Activated CD8-positive, alpha-beta memory T cell treated with anti-CD3 and anti-CD28 coated beads for 4 hours (primary cell): ENCODE results near the gene MAD1L1.

ENCODE experiments used
- DNase-seq, 2 donors: peaks; one replicate each; pipeline ENCODE4 v3.0.0-alpha.2; 2020; ENCODE audit warnings: low read depth in 2 of 2

MAD1L1 gene

DNA sequence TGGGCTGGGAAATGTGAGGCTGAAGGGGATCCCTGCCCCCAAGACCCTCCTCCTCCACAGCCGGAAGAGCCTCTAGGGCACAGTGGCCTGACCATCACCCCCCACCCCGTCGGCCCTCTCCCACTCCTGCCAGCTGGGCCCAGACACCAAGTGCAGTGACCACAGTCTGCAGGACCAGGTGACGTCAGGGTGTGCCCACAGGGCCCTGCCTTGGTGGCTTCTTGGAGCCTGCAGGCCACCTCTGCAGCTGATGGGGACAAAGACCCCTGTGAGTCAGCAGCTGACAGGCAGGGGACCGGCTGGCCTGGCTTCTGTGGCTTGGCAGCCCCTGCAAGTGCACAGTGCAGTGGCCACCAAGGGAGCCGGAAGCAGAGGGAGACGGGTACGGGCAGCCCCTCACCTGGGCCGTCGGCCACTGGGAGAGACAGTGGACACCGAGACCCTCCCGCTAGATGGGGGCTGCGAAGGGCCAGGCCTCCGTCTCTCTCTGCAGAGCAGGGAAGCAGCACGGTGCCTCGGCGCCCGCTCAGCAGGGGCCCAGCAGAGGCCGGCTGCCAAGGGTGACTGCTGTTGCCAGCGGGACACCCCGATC, 288.0 kb downstream of the MAD1L1 start:
- no peak for DNase-seq

- DNase-seq: no peak
These were observed 288.7 kb downstream of the MAD1L1 start for GRCh38 chr7:1943933-1944618.

- DNase-seq: no peak
These were observed 289.4 kb downstream of the MAD1L1 start for GRCh38 chr7:1943326-1943725.

DNA sequence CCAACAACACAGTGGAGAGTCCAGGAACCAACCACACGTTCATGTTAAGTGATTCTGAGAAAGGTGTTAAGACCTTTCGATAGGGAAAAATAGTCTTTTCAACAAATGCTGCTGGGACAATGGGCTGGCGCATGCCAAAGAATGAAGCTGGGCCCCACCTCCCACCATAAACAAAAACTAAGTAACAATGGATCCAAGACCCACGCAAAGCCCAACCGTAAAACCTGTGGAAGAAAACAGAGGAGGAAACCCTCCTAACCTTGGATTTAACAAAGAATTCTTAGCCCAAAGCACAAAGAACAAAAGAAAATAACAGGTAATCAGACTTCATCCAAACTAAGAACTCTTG, 289.8 kb downstream of the MAD1L1 start:
- DNase-seq: no peak

- DNase-seq: no peak
These were observed 290.4 kb downstream of the MAD1L1 start for GRCh38 chr7:1942243-1942940.

DNA sequence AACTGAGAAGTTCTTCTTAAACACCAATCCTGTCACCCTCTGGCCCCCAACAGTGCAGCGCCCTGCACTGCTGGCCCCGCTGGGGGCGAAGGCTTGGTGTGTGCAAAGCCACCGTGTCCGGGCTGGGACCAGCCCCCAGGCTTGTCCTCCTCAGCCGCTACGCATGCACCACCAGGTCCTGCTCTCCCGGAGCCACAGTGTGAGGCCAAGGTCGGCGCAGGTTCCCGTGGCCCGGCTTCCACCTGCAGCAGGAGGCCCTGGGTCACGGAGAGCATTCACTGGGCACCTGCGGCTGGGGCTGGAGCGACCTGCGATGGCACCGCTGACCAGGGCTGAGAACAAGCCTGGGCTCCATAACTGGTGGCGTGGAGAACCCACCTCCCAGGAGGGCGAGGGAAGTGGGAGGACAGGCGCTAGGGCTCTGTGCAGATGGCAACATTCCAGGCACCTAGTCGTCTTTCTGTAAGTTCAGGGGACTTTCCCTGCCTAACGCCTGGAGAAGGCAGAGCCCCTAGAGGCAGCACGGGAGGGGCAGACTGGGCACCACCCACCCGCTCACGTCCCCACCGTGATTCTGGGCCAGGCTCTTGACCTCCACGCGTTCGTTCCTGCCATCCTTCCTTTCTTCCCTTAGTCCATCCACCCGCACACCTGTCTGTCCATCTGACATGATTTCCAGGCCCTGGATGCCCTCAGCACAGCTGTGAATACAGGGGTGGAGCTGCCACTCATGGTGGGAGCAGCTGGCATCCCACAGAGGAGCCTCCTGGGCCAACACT, 291.1 kb downstream of the MAD1L1 start:
- DNase-seq: no peak

GRCh38 chr7:1940863-1941262, 291.9 kb downstream of the MAD1L1 start:
- no peak for DNase-seq

DNA sequence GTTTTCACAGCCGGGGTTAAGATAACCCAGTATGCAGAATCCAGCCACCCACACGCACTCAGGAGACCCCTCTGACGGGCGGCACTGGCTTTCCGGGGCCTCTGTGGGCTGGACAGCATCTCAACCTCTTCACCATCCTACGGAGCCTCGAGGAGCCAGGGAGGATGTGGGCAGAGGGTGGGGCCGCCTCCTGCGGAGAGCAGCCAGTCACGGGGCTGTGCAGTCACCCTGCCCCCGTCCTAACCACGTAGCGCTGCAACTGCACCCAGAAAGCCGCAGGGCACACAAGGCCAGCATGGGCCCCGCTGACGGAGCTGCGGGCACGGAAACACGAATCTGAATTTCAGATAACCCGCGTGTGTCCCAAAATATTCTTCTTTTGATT, 292.4 kb downstream of the MAD1L1 start:
- peak; percentile 77 to 85 for DNase-seq

GRCh38 chr7:1939434-1940401, 293.0 kb downstream of the MAD1L1 start:
- no peak for DNase-seq

DNA sequence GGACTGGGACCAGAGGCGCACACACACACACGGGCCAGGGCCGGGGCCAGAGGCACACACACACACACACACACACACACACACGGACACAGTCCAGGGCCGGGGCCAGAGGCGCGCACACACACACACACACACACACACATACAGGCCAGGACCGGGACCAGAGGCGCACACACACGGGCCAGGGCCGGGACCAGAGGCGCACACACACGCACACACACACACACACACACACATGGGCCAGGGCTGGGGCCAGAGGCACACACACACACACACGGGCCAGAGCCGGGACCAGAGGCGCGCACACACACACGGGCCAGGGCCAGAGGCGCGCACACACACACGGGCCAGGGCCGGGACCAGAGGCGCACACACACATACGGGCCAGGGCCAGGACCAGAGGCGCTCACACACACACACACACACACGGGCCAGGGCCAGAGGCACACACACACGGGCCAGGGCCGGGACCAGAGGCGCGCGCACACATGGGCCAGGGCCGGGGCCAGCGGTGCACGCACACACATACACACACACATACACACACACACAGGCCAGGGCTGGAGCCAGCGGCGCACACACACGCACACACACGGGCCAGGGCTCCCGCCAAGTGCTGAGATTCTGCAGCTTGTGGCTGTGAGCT, 293.8 kb downstream of the MAD1L1 start:
- no peak for DNase-seq

DNA sequence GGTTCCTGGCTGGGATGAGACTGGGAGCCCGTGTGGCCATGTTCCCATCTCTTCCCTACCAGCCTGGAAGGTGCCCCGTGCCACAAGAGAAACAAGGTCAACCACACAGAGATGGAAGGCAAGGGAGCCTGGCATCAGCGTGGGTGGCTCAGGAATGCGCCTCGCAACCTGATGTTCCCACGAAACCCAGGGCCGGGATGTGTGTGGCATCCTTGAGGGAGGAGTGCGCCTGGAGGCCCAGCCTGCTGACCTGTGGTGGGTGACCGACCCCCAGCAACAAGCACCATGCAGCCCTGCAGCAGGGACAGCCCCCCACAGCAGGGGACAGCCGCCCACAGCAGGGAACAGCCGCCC, 295.5 kb downstream of the MAD1L1 start:
- no peak for DNase-seq

DNA sequence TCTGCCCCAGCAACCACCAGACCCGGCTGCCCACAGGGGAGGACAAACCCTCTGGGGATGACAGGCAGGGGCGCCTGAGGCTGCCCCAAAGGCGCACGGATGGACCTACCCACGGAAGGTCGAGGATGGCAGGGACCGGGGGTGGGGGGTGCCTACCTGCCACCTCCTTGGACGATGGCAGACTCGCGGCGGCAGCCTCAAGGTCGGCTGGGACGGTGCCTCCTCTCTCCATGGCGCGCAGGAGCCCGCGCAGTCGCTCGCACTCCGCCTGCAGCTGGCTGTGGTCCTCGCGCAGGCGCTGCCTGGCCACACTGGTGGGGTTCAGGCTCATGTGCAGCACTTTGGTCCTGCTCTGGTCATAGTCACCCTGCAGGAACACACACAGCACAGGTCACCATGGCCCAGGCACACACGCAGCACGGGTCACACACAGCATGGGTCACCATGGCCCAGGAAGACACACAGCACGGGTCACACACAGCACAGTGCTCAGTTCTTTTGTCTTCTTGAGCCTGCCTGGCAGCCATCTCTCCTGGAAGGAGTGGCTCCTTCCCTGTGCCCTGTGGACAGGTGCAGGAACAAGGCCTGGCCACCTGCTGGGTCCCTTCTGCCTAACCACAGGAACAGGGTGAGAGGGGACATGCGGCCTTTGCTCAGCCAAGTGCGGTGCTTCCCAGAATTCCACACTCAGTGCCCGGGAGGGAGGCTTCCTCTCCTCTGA, 296.1 kb downstream of the MAD1L1 start:
- DNase-seq: no peak

GRCh38 chr7:1936006-1936310, 296.8 kb downstream of the MAD1L1 start:
- DNase-seq: no peak

- no peak for DNase-seq
These were observed 297.4 kb downstream of the MAD1L1 start for GRCh38 chr7:1935176-1936005.

GRCh38 chr7:1934756-1935155, 298.0 kb downstream of the MAD1L1 start:
- no peak for DNase-seq

- DNase-seq: no peak
These were observed 298.7 kb downstream of the MAD1L1 start for GRCh38 chr7:1934017-1934416.

DNA sequence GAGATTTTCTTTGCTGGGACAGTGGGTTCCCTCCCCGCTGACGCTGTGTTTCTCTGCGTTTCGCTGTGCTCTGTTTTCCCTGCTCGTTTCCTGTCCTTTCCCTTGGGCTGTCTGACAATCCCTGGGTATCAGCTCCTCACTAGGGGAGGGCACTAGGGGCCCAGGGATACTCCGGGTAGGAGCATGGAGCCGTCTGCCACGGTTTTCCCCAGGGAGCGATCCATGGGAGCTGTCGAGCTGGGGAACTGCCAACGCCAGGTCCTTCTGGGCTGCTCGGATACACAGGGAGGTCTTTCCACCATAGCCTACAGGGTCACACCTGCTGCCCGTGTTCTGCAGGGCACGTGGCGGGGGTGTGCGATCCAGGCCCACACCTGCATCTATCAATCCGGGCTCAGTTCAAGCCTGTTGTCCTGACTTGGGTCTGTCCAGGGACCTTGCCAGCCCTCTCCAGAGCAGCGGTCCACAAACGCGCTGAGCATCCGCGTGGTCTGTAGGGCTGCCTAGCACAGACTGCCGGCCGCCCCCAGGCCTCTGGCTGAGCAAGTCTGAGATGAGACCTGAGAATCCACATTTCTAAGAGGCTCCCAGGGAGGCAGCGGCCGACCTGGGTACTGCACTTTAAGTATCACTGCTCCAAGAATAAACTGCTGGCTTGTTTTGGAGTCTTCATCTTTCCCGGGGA, 299.5 kb downstream of the MAD1L1 start:
- DNase-seq: no peak

DNA sequence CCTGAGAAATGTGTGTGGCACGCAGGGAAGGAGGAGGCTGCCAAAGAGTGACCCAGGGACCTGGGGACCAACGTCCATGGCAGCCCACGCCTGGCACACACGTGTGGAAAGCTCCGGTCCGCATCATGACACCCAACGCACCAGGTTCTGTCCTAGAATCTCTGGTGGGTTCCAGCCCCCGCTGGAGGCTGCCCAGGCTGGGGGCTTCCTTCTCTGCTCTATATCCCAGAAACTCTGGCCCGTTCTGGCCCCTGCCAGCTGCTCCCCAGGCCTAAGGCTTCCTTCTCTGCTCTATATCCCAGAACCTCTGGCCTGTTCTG, 300.8 kb downstream of the MAD1L1 start:
- DNase-seq: no peak

DNA sequence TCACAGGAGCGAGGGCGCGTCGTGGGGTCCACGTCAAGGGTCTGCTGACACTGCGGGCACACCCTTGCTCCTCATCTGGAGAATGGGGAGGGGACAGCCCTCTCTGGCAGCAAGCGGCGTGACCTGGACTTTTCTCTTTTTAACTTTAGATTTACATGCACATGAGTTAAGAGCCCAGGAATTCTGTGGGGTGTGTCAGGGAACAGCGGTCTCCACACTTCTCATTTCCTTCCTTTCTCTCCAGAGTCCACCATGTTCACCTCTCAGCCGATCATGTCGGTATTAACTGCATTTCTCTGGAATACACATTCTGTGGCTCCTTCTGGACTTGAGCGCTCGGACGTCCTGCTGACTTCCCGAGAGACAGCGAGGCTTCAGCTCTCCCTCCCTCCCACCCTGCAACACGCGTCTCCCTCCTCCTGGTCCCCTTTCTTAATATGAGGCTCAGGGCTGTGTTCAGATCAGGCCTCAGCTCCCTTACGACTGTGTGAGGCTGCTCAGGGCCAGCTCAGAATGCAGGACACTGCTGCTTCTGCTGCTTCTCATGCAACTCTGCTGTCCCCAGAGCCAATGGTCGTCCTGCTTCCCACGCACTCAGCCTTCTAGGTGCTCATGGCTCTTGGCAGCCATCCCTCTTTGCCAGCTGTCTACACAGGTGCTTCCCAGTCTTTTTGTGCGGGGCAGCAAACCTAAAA, 301.3 kb downstream of the MAD1L1 start:
- DNase-seq: no peak
